ENCODE data around the gene SSBP4.
"Not testable (repeated sequence)": the region's sequence is repeated elsewhere in the genome, so short reads cannot be mapped to it uniquely, and the experiment has no call there.

DNA sequence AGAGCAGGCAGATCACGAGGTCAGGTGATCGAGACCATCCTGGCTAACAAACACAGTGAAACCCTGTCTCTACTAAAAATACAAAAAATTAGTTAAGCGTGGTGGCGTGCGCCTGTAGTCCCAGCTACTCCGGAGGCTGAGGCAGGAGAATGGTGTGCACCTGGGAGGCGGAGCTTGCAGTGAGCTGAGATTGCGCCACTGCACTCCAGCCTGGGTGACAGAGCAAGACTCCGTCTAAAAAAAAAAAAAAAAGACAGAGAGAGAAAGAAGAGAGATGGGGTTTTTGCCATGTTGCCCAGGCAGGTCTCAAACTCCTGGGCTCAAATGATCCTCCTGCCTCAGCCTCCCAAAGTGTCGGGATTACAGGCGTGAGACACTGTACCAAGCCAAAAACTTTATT is 13.4 kb upstream of the SSBP4 start:
- TF ChIP-seq, protein P1, sequence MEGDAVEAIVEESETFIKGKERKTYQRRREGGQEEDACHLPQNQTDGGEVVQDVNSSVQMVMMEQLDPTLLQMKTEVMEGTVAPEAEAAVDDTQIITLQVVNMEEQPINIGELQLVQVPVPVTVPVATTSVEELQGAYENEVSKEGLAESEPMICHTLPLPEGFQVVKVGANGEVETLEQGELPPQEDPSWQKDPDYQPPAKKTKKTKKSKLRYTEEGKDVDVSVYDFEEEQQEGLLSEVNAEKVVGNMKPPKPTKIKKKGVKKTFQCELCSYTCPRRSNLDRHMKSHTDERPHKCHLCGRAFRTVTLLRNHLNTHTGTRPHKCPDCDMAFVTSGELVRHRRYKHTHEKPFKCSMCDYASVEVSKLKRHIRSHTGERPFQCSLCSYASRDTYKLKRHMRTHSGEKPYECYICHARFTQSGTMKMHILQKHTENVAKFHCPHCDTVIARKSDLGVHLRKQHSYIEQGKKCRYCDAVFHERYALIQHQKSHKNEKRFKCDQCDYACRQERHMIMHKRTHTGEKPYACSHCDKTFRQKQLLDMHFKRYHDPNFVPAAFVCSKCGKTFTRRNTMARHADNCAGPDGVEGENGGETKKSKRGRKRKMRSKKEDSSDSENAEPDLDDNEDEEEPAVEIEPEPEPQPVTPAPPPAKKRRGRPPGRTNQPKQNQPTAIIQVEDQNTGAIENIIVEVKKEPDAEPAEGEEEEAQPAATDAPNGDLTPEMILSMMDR (conservative IDR thresholded peaks at IDR 0.05; ENCODE audit: low read depth in 2 of 2), result not testable (repeated sequence)
- TF ChIP-seq, protein P2, sequence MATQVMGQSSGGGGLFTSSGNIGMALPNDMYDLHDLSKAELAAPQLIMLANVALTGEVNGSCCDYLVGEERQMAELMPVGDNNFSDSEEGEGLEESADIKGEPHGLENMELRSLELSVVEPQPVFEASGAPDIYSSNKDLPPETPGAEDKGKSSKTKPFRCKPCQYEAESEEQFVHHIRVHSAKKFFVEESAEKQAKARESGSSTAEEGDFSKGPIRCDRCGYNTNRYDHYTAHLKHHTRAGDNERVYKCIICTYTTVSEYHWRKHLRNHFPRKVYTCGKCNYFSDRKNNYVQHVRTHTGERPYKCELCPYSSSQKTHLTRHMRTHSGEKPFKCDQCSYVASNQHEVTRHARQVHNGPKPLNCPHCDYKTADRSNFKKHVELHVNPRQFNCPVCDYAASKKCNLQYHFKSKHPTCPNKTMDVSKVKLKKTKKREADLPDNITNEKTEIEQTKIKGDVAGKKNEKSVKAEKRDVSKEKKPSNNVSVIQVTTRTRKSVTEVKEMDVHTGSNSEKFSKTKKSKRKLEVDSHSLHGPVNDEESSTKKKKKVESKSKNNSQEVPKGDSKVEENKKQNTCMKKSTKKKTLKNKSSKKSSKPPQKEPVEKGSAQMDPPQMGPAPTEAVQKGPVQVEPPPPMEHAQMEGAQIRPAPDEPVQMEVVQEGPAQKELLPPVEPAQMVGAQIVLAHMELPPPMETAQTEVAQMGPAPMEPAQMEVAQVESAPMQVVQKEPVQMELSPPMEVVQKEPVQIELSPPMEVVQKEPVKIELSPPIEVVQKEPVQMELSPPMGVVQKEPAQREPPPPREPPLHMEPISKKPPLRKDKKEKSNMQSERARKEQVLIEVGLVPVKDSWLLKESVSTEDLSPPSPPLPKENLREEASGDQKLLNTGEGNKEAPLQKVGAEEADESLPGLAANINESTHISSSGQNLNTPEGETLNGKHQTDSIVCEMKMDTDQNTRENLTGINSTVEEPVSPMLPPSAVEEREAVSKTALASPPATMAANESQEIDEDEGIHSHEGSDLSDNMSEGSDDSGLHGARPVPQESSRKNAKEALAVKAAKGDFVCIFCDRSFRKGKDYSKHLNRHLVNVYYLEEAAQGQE (IDR thresholded peaks at IDR 0.05; ENCODE audit: unreplicated experiment), result not testable (repeated sequence)
- not testable (repeated sequence) for TF ChIP-seq EZH2 (IDR thresholded peaks at IDR 0.05; ENCODE audit: low read depth, unreplicated experiment); POLR2AphosphoS5 (IDR thresholded peaks at IDR 0.05; ENCODE audit: low read depth); CREB1 (CRISPR knock-in tag; IDR thresholded peaks at IDR 0.05; ENCODE audit: low read depth); NANOG (IDR thresholded peaks at IDR 0.05; ENCODE audit: borderline replicate concordance); JUNB (IDR thresholded peaks at IDR 0.05; ENCODE audit: unreplicated experiment); EZH2phosphoT487 (IDR thresholded peaks at IDR 0.05; ENCODE audit: unreplicated experiment); ZNF331 (CRISPR knock-in tag; IDR thresholded peaks at IDR 0.05; ENCODE audit: low read depth)
- TF ChIP-seq, protein P3, sequence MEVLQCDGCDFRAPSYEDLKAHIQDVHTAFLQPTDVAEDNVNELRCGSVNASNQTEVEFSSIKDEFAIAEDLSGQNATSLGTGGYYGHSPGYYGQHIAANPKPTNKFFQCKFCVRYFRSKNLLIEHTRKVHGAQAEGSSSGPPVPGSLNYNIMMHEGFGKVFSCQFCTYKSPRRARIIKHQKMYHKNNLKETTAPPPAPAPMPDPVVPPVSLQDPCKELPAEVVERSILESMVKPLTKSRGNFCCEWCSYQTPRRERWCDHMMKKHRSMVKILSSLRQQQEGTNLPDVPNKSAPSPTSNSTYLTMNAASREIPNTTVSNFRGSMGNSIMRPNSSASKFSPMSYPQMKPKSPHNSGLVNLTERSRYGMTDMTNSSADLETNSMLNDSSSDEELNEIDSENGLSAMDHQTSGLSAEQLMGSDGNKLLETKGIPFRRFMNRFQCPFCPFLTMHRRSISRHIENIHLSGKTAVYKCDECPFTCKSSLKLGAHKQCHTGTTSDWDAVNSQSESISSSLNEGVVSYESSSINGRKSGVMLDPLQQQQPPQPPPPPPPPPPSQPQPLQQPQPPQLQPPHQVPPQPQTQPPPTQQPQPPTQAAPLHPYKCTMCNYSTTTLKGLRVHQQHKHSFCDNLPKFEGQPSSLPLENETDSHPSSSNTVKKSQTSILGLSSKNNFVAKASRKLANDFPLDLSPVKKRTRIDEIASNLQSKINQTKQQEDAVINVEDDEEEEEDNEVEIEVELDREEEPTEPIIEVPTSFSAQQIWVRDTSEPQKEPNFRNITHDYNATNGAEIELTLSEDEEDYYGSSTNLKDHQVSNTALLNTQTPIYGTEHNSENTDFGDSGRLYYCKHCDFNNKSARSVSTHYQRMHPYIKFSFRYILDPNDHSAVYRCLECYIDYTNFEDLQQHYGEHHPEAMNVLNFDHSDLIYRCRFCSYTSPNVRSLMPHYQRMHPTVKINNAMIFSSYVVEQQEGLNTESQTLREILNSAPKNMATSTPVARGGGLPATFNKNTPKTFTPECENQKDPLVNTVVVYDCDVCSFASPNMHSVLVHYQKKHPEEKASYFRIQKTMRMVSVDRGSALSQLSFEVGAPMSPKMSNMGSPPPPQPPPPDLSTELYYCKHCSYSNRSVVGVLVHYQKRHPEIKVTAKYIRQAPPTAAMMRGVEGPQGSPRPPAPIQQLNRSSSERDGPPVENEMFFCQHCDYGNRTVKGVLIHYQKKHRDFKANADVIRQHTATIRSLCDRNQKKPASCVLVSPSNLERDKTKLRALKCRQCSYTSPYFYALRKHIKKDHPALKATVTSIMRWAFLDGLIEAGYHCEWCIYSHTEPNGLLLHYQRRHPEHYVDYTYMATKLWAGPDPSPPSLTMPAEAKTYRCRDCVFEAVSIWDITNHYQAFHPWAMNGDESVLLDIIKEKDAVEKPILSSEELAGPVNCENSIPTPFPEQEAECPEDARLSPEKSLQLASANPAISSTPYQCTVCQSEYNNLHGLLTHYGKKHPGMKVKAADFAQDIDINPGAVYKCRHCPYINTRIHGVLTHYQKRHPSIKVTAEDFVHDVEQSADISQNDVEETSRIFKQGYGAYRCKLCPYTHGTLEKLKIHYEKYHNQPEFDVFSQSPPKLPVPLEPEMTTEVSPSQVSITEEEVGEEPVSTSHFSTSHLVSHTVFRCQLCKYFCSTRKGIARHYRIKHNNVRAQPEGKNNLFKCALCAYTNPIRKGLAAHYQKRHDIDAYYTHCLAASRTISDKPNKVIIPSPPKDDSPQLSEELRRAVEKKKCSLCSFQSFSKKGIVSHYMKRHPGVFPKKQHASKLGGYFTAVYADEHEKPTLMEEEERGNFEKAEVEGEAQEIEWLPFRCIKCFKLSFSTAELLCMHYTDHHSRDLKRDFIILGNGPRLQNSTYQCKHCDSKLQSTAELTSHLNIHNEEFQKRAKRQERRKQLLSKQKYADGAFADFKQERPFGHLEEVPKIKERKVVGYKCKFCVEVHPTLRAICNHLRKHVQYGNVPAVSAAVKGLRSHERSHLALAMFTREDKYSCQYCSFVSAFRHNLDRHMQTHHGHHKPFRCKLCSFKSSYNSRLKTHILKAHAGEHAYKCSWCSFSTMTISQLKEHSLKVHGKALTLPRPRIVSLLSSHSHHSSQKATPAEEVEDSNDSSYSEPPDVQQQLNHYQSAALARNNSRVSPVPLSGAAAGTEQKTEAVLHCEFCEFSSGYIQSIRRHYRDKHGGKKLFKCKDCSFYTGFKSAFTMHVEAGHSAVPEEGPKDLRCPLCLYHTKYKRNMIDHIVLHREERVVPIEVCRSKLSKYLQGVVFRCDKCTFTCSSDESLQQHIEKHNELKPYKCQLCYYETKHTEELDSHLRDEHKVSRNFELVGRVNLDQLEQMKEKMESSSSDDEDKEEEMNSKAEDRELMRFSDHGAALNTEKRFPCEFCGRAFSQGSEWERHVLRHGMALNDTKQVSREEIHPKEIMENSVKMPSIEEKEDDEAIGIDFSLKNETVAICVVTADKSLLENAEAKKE (CRISPR knock-in tag; IDR thresholded peaks at IDR 0.05), result not testable (repeated sequence)
- TF ChIP-seq, protein P4, sequence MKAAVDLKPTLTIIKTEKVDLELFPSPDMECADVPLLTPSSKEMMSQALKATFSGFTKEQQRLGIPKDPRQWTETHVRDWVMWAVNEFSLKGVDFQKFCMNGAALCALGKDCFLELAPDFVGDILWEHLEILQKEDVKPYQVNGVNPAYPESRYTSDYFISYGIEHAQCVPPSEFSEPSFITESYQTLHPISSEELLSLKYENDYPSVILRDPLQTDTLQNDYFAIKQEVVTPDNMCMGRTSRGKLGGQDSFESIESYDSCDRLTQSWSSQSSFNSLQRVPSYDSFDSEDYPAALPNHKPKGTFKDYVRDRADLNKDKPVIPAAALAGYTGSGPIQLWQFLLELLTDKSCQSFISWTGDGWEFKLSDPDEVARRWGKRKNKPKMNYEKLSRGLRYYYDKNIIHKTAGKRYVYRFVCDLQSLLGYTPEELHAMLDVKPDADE (IDR thresholded peaks at IDR 0.05), result not testable (repeated sequence)
